ENCODE results near the gene SCG5. TPM values are rescaled to one million over a fixed set of nuclear protein-coding genes. Genes with fewer than 3 reads are reported as not detected.

Gene SCG5
- polyA plus RNA-seq, 1 donor, result 22.2 TPM

DNA sequence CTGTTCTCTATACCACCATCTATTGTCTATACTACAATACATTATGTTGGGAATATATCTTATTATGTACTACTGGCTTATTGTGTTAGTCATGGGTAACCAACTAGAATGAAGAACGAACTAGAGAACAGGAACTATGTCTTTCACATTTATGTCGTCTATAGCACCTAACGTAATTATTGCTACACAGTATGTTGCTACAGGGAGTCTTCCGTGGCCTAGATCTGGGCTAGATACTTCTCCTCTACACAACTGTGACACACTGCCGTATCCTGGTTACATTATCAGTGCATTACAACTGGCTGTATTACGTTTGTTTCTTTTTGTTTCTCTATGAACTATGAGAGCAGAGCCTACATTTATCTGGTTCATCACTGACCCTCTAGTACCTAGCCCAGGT lies 34.0 kb downstream of the SCG5 start:
- peaks cover 3% of the 10 kb centered on the region for H3K4me1 ChIP-seq (ENCODE audit: control insufficient read depth, insufficient read depth, low read length)
- H3K4me3 ChIP-seq (ENCODE audit: low read length), result no peak overlapping the region
- WGBS (ENCODE audit: insufficient coverage, low lambda C conversion rate), result 81% methylated on average over 4 of the region's 6 CpGs
- no peak for DNase-seq
- H3K27ac ChIP-seq (ENCODE audit: low read length), result no peak overlapping the region
- H3K36me3 ChIP-seq (ENCODE audit: control insufficient read depth, insufficient read depth, low read length), result no peaks in the 10 kb centered on the region
- H3K27me3 ChIP-seq (ENCODE audit: control insufficient read depth, insufficient read depth, low read length), result no peaks in the 10 kb centered on the region
- no peaks in the 10 kb centered on the region for H3K9me3 ChIP-seq (ENCODE audit: control insufficient read depth, low read depth, low read length)

DNA sequence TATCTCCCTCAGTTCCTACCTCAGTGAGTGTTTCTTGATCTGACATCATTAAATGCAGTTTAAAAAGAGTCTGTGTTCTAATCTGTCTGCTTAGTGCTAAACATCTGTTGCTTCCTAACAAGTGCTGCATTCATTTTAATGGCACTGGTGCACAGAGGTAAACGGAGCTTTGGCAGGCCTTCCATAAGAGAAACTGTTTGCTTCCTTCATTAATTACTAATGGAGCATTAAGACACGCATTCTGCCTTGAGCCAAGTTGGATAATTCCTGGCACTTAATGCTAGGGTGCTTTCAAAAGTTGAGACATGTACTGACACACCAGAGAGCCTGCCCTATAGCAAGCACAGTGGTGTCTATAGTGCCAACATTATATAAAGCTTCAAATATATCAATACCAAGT lies 34.7 kb downstream of the SCG5 start:
- Histone ChIP-seq H3K4me3 (ENCODE audit: low read length) (no peak overlapping the region), H3K9me3 (ENCODE audit: control insufficient read depth, low read depth, low read length) (no peaks in the 10 kb centered on the region), H3K27me3 (ENCODE audit: control insufficient read depth, insufficient read depth, low read length) (no peaks in the 10 kb centered on the region), H3K4me1 (ENCODE audit: control insufficient read depth, insufficient read depth, low read length) (peaks cover 3% of the 10 kb centered on the region), H3K36me3 (ENCODE audit: control insufficient read depth, insufficient read depth, low read length) (no peaks in the 10 kb centered on the region), H3K27ac (ENCODE audit: low read length) (no peak overlapping the region)
- no CpG with 5 or more reads among the region's 2 CpGs for WGBS (ENCODE audit: insufficient coverage, low lambda C conversion rate)
- no peak for DNase-seq

DNA sequence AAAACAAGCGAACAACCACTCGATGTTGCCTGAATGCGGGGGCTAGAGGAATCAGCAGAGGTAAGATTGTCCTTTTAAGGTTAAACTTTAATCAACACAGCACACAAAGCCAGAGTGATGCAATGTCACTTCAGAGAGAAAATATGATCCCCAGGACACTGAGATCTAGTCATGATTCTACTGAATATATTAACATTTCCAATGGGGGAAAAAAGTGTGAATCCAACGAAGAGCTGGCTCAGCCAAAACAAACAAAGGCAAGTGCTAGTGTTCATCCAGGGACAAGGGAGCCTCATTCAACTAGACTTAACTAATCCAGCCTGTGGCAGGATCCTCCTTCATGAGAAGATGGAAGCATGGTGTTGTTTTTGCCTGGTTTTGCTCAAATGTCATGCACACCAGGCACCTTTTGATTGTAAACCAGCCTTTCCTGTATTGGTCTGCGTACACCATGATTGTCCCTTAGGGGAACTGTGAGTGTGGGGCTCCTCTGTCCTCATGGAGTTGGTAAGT lies 35.8 kb downstream of the SCG5 start:
- Histone ChIP-seq H3K27ac (ENCODE audit: low read length) (no peak overlapping the region), H3K36me3 (ENCODE audit: control insufficient read depth, insufficient read depth, low read length) (no peaks in the 10 kb centered on the region), H3K27me3 (ENCODE audit: control insufficient read depth, insufficient read depth, low read length) (no peaks in the 10 kb centered on the region), H3K4me1 (ENCODE audit: control insufficient read depth, insufficient read depth, low read length) (peaks cover 3% of the 10 kb centered on the region), H3K9me3 (ENCODE audit: control insufficient read depth, low read depth, low read length) (no peaks in the 10 kb centered on the region), H3K4me3 (ENCODE audit: low read length) (no peak overlapping the region)
- DNase-seq, result peak in 1 of 2 donors; percentile 13
- WGBS (ENCODE audit: insufficient coverage, low lambda C conversion rate), result no CpG with 5 or more reads among the region's 5 CpGs

DNA sequence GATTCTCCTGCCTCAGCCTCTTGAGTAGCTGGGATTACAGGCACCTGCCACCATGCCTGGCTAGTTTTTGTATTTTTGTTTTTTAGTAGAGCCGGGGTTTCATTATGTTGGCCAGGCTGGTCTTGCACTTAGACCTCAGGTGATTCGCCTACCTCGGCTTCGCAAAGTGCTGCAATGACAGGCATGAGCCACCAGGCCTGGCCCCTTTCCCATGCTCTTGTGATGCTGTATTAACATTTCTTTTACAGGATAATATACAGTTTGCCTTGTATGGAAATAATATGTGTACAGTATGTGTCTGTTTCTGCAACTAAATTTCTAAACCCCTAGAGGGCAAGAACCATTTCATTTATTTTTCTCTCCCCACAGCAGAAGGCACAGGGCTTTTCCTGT lies 37.8 kb downstream of the SCG5 start:
- Histone ChIP-seq H3K36me3 (ENCODE audit: control insufficient read depth, insufficient read depth, low read length) (no peaks in the 10 kb centered on the region), H3K4me3 (ENCODE audit: low read length) (no peak overlapping the region), H3K9me3 (ENCODE audit: control insufficient read depth, low read depth, low read length) (no peaks in the 10 kb centered on the region), H3K27ac (ENCODE audit: low read length) (no peak overlapping the region), H3K27me3 (ENCODE audit: control insufficient read depth, insufficient read depth, low read length) (no peaks in the 10 kb centered on the region), H3K4me1 (ENCODE audit: control insufficient read depth, insufficient read depth, low read length) (peaks cover 3% of the 10 kb centered on the region)
- 100% methylated on average over 2 of the region's 4 CpGs for WGBS (ENCODE audit: insufficient coverage, low lambda C conversion rate)
- DNase-seq, result no peak

DNA sequence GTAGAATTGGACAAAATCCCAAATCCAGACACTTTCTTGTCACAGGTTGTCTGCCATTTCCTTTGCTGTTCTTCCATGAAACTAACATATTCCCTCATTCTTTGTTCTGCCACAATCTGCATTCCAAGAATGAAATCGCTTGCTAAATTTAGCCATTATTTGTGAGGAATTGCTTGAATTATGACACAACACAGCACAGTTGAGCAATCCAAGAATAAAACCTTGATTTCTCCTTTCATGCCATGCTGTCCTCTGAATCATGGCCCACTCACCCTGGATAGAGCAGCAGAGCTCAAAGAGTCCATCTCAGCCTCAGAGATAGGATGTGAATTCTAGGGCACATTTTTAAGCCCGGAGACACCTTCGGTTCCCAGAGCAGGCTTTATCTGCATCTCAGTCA lies 41.1 kb downstream of the SCG5 start:
- Histone ChIP-seq H3K27ac (ENCODE audit: low read length) (no peak overlapping the region), H3K9me3 (ENCODE audit: control insufficient read depth, low read depth, low read length) (no peaks in the 10 kb centered on the region), H3K36me3 (ENCODE audit: control insufficient read depth, insufficient read depth, low read length) (no peaks in the 10 kb centered on the region), H3K4me1 (ENCODE audit: control insufficient read depth, insufficient read depth, low read length) (no peaks in the 10 kb centered on the region), H3K4me3 (ENCODE audit: low read length) (no peak overlapping the region), H3K27me3 (ENCODE audit: control insufficient read depth, insufficient read depth, low read length) (no peaks in the 10 kb centered on the region)
- WGBS (ENCODE audit: insufficient coverage, low lambda C conversion rate), result 100% methylated on average over 1 of the region's 3 CpGs
- DNase-seq, result no peak

DNA sequence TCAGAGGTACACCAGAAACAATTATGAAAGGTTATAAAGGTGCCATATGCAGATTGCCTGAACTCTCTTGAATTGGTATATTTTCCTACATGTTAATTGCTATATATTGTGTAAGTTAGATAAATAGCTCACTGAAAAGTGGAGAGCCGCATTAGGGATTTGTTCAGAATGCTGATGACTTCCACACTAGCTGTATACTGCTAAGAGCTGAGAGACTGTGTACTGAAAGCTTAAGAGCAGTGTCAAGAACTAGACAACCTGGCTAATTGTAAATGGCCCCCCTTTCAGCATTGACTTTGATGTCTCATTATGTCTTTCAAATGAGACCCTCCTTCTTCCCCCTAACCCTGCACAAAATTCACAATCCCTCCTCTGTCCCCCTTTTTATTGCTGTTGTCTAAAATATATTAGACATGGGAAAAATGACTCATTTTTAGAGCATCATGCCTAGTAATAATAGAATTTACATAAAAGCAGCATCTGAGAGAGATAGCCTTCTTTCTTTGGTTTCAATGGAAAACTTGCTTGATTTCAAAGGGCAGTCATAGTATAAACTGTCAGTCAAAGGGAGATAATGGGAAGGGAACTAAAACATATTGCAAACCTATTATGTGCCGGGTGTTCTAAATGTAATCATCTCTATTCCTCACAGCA lies 41.6 kb downstream of the SCG5 start:
- Histone ChIP-seq H3K27ac (ENCODE audit: low read length) (no peak overlapping the region), H3K4me1 (ENCODE audit: control insufficient read depth, insufficient read depth, low read length) (no peaks in the 10 kb centered on the region), H3K9me3 (ENCODE audit: control insufficient read depth, low read depth, low read length) (no peaks in the 10 kb centered on the region), H3K4me3 (ENCODE audit: low read length) (no peak overlapping the region), H3K27me3 (ENCODE audit: control insufficient read depth, insufficient read depth, low read length) (no peaks in the 10 kb centered on the region), H3K36me3 (ENCODE audit: control insufficient read depth, insufficient read depth, low read length) (no peaks in the 10 kb centered on the region)
- no CpG with 5 or more reads among the region's 2 CpGs for WGBS (ENCODE audit: insufficient coverage, low lambda C conversion rate)
- no peak for DNase-seq

DNA sequence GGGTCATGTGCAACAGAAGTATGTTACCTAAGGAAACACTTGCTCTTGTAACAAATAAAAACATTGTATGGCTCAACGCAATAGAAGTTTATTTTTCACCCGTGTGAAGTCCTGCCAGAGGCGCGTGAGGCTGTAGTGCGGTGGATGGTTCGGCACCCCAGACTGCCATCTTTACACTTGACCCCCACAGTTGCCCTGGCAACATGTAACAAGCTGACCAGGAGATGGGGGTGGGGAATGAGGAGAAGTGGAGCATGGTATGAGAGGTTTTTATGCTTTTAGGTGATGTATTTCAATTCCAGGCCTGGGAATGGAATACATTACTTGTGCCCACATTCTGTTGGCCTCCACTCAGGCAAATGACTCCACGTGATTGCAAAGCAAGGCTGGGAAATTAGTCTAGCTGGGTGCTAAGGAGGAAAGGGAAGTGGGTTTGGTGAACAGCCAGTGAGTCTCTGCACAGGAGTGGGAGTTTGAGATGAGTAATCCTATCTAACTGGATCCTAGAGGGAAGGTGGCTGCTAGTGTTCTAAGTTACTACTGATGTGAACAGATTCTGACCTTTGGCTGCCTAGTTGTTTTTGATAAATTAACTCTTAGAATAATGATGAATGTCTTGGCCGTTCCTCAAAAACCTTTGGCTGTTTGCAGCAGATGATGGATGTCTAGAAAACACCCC lies 42.5 kb downstream of the SCG5 start:
- Histone ChIP-seq H3K27me3 (ENCODE audit: control insufficient read depth, insufficient read depth, low read length) (no peaks in the 10 kb centered on the region), H3K36me3 (ENCODE audit: control insufficient read depth, insufficient read depth, low read length) (no peaks in the 10 kb centered on the region), H3K9me3 (ENCODE audit: control insufficient read depth, low read depth, low read length) (no peaks in the 10 kb centered on the region), H3K27ac (ENCODE audit: low read length) (no peak overlapping the region), H3K4me3 (ENCODE audit: low read length) (no peak overlapping the region), H3K4me1 (ENCODE audit: control insufficient read depth, insufficient read depth, low read length) (no peaks in the 10 kb centered on the region)
- DNase-seq, result peak in 1 of 2 donors; percentile 12
- no CpG with 5 or more reads among the region's 8 CpGs for WGBS (ENCODE audit: insufficient coverage, low lambda C conversion rate)

DNA sequence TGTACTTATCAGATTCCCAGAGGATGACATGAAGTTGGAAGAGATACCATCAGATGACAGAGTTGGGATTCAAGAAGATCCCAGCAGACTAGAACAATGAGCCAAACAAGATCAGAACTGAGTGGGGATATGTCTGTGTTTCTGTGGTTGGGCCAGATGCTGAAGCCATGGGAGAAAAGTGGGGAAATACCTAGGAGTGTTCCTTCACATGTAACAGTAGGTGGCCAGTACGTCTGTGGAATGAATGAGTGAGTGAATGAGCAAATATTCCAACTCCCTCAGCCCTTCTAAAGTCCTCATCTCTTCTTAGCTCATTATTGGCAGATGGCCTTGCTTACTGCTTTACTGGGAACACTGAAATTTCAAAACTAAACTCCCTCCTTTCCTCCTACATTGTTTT lies 44.1 kb downstream of the SCG5 start:
- WGBS (ENCODE audit: insufficient coverage, low lambda C conversion rate), result no CpG with 5 or more reads among the region's 1 CpG
- H3K27ac ChIP-seq (ENCODE audit: low read length), result no peak overlapping the region
- no peak for DNase-seq

DNA sequence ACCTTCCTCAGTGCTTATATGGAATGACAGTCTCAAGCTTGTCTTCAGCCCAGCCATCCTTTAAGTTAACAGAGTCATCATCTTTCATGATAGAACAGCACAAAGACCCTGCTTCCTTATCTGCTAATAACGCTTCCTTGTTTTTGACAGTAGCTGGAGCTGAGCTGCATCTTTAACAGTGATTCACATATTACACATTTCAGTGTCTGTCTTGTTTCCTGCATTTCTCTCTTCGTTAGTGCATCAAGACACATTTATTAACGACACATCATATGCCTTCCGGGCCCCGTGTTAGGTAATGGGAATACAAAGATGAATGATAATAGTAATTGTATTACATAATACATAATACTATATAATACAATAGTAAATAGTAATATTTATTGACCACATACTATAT lies 46.0 kb downstream of the SCG5 start:
- H3K27me3 ChIP-seq (ENCODE audit: control insufficient read depth, insufficient read depth, low read length), result no peaks in the 10 kb centered on the region
- no peaks in the 10 kb centered on the region for H3K9me3 ChIP-seq (ENCODE audit: control insufficient read depth, low read depth, low read length)
- H3K36me3 ChIP-seq (ENCODE audit: control insufficient read depth, insufficient read depth, low read length), result no peaks in the 10 kb centered on the region
- H3K4me3 ChIP-seq (ENCODE audit: low read length), result no peak overlapping the region
- 94% methylated on average over 2 of the region's 5 CpGs for WGBS (ENCODE audit: insufficient coverage, low lambda C conversion rate)
- H3K27ac ChIP-seq (ENCODE audit: low read length), result no peak overlapping the region
- no peaks in the 10 kb centered on the region for H3K4me1 ChIP-seq (ENCODE audit: control insufficient read depth, insufficient read depth, low read length)
- DNase-seq, result no peak

More for the DNA sequence above, 44.1 kb downstream of the SCG5 start:
- no peaks in the 10 kb centered on the region for H3K36me3 ChIP-seq (ENCODE audit: control insufficient read depth, insufficient read depth, low read length)
- H3K4me1 ChIP-seq (ENCODE audit: control insufficient read depth, insufficient read depth, low read length), result no peaks in the 10 kb centered on the region
- no peaks in the 10 kb centered on the region for H3K27me3 ChIP-seq (ENCODE audit: control insufficient read depth, insufficient read depth, low read length)
- H3K4me3 ChIP-seq (ENCODE audit: low read length), result no peak overlapping the region
- no peaks in the 10 kb centered on the region for H3K9me3 ChIP-seq (ENCODE audit: control insufficient read depth, low read depth, low read length)

DNA sequence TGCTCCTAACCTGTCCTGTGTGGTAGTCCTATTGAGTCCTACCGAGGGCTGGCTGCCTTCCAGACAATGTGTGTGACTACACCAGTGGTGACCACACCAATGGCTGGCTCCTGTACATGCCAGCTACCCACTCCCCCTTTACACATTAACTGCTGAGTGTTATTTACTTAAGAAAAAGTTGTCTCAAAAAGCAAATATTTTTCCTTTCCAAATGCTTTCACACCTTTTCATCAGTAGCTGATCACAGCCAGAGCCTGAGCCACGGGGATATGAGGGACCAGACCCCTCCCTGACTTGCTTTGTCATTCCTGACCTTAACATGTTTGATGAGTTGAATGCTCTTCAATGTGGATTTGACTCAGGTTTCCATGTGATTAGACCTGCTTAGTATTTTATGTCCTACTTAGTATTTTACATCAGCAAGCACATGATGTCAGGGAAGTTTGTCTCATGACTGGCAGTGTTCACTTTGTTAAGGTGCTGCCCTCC lies 46.7 kb downstream of the SCG5 start:
- no peak overlapping the region for H3K4me3 ChIP-seq (ENCODE audit: low read length)
- no peak overlapping the region for H3K27ac ChIP-seq (ENCODE audit: low read length)
- H3K27me3 ChIP-seq (ENCODE audit: control insufficient read depth, insufficient read depth, low read length), result no peaks in the 10 kb centered on the region
- no peak for DNase-seq
- 29% methylated on average over 1 of the region's 2 CpGs for WGBS (ENCODE audit: insufficient coverage, low lambda C conversion rate)
- no peaks in the 10 kb centered on the region for H3K36me3 ChIP-seq (ENCODE audit: control insufficient read depth, insufficient read depth, low read length)
- no peaks in the 10 kb centered on the region for H3K9me3 ChIP-seq (ENCODE audit: control insufficient read depth, low read depth, low read length)
- no peaks in the 10 kb centered on the region for H3K4me1 ChIP-seq (ENCODE audit: control insufficient read depth, insufficient read depth, low read length)
